GM23248 (cell line): ENCODE measurements around the gene PPP6R2.

Experiments
- EZH2 ChIP-seq: fragments of 200-600 bp; sonication (generic); IDR thresholded peaks from 2 replicates; pipeline ENCODE4 v1.6.1; 2018; ENCODE audit warnings: antibody characterized with exemption, mild to moderate bottlenecking; ENCODE audit not compliant: insufficient read depth, poor library complexity, severe bottlenecking
- EZH2phosphoT487 ChIP-seq: fragments of 200-600 bp; sonication (generic); IDR thresholded peaks from 2 replicates; pipeline ENCODE4 v1.6.1; 2018; ENCODE audit warnings: antibody characterized with exemption, moderate library complexity, mild to moderate bottlenecking, low read depth; ENCODE audit not compliant: insufficient read depth

DNA sequence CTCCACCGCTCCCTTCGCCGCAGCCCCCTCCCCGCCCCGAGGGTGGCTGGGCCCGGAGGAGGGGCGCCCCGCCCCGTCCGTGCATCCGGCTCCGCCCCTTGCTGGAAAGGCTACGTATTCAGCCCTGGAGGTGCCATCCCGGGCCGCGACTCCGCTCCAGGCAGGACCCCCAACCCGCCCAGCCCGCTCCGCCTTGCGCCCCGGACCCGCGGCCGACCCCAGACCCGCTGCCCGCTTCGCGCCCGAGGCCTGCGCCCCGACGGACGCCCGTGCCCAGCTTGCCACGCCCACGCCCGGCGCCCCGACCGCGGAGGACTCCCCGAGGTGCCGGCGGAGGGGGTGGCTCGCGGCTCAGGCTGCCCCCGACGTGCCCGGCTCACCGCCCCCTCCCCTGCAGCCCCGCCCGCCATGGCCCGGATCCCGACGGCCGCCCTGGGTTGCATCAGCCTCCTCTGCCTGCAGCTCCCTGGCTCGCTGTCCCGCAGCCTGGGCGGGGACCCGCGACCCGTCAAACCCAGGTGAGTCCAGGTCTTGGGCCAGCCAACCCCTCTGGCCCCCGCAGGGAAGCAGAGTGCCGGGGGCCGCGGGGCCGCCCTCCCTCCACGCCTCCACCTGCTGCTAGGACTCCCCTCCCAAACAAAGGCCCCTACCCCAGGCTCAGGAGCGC lies 138.4 kb downstream of the PPP6R2 start, which contains the start of gene ADM2:
- TF ChIP-seq EZH2 (no peak), EZH2phosphoT487 (no peak)
